B cell (primary cell): ENCODE results near the gene GPLD1. TPM values are rescaled to one million over a fixed set of nuclear protein-coding genes. Genes with fewer than 3 reads are reported as not detected.

ENCODE experiments used
- ATAC-seq: fragments of 200-7000 bp; cut with Tn5 transposase; one replicate; pipeline ENCODE4 v1.10.0; 2021; ENCODE audit warnings: low read depth, mild to moderate bottlenecking, moderate number of reproducible peaks, moderate library complexity
- CTCF ChIA-PET: fragments of 350-600 bp; sonication (Branson Sonifier 250); formaldehyde crosslinking; loops from one replicate; lab custom pipeline; 2021; ENCODE audit warnings: antibody characterized with exemption, inconsistent platforms; lab: Charles Lee
- POLR2A ChIA-PET: fragments of 350-600 bp; sonication (Branson Sonifier 250); formaldehyde crosslinking; loops from one replicate; lab custom pipeline; 2021; ENCODE audit warnings: antibody characterized with exemption; lab: Charles Lee
- DNase-seq: peaks from one replicate; pipeline ENCODE4 v3.0.0; 2013
- H2AFZ ChIP-seq: 2 replicates; pipeline ENCODE4 v1.6.1; 2012; ENCODE audit warnings: mild to moderate bottlenecking, low read depth, low read length; ENCODE audit not compliant: insufficient read depth, poor library complexity, severe bottlenecking
- H3K27ac ChIP-seq, 2 donors: 1 replicate in 1 of 2; 2 replicates in 1 of 2; pipeline ENCODE4 v1.5.1; 2012 to 2013; ENCODE audit warnings: low read length in 2 of 2, mild to moderate bottlenecking in 2 of 2, moderate library complexity in 1 of 2
- H3K27me3 ChIP-seq, 4 experiments: fragments of 200-600 bp in 1 of 4; sonication (generic) in 1 of 4; replicated peaks in 1 of 4; 1 replicate in 2 of 4; 2 replicates in 2 of 4; pipeline versions ENCODE4 v1.6.1 to v1.7.0; 2013 to 2016; ENCODE audit warnings: low read length in 3 of 4, mild to moderate bottlenecking in 2 of 4, mixed read lengths in 1 of 4, moderate library complexity in 1 of 4; ENCODE audit not compliant: insufficient read depth in 4 of 4, control insufficient read depth in 3 of 4; ENCODE audit errors: control extremely low read depth in 1 of 4
- H3K36me3 ChIP-seq, 2 experiments: replicated peaks in 1 of 2; 1 replicate in 1 of 2; 2 replicates in 1 of 2; pipeline versions ENCODE4 v1.6.1 to v1.7.1; 2013; ENCODE audit warnings: low read length in 1 of 2; ENCODE audit not compliant: insufficient read depth in 2 of 2, control insufficient read depth in 1 of 2; ENCODE audit errors: control extremely low read depth in 1 of 2, extremely low read depth in 1 of 2
- H3K4me1 ChIP-seq, 2 donors: fragments of 200-600 bp in 1 of 2; sonication (generic) in 1 of 2; 1 replicate in 1 of 2; 2 replicates in 1 of 2; pipeline versions ENCODE4 v1.5.1 to v1.6.1; 2013 to 2017; ENCODE audit warnings: low read length in 2 of 2; ENCODE audit not compliant: control insufficient read depth in 2 of 2, insufficient read depth in 2 of 2
- H3K4me2 ChIP-seq: replicated peaks from 2 replicates; pipeline ENCODE3; 2012; ENCODE audit warnings: mild to moderate bottlenecking, low read depth, low read length; ENCODE audit not compliant: poor library complexity, severe bottlenecking
- H3K4me3 ChIP-seq, 5 experiments: fragments of 200-600 bp in 1 of 5; sonication (generic) in 1 of 5; 1 replicate in 3 of 5; 2 replicates in 2 of 5; pipeline versions ENCODE4 v1.5.1 to v1.7.0; 2011 to 2016; ENCODE audit warnings: low read length in 4 of 5, mild to moderate bottlenecking in 4 of 5, low read depth in 2 of 5, control low read depth in 1 of 5, moderate library complexity in 1 of 5; ENCODE audit not compliant: insufficient read depth in 1 of 5; ENCODE audit errors: control extremely low read depth in 1 of 5, extremely low read depth in 1 of 5
- H3K79me2 ChIP-seq: fragments of 200-600 bp; sonication (generic); one replicate; pipeline ENCODE4 v1.6.0; 2016; ENCODE audit warnings: low read length; ENCODE audit not compliant: control insufficient read depth, insufficient read depth
- H3K9ac ChIP-seq: fragments of 200-600 bp; sonication (generic); 2 replicates; pipeline ENCODE4 v1.6.1; 2017; ENCODE audit warnings: mild to moderate bottlenecking, low read length, moderate library complexity
- H3K9me3 ChIP-seq, 3 donors: one replicate each; pipeline versions ENCODE4 v1.6.1 to v1.7.1; 2013; ENCODE audit warnings: low read length in 2 of 3; ENCODE audit not compliant: control insufficient read depth in 2 of 3, insufficient read depth in 1 of 3; ENCODE audit errors: control extremely low read depth in 1 of 3
- H4K20me1 ChIP-seq: 2 replicates; pipeline ENCODE4 v1.6.0; 2012; ENCODE audit warnings: mild to moderate bottlenecking, low read length; ENCODE audit not compliant: insufficient read depth, control insufficient read depth, poor library complexity, severe bottlenecking
- H3K27ac Mint-ChIP-seq: one replicate; pipeline ENCODE4 v1.8.0; 2021; ENCODE audit warnings: mixed read lengths
- H3K27me3 Mint-ChIP-seq: one replicate; pipeline ENCODE4 v1.8.0; 2021; ENCODE audit warnings: mixed read lengths
- H3K4me1 Mint-ChIP-seq: one replicate; pipeline ENCODE4 v1.8.0; 2021; ENCODE audit warnings: mixed read lengths
- H3K4me3 Mint-ChIP-seq: one replicate; pipeline ENCODE4 v1.8.0; 2021; ENCODE audit warnings: mixed read lengths
- H3K9me3 Mint-ChIP-seq: one replicate; pipeline ENCODE4 v1.8.0; 2022; ENCODE audit warnings: mixed read lengths; ENCODE audit not compliant: insufficient read depth
- CTCF ChIP-seq: fragments of 200-600 bp; IDR thresholded peaks from one replicate; pipeline ENCODE4 v1.8.0; 2022; ENCODE audit warnings: antibody characterized with exemption, mild to moderate bottlenecking
- EZH2 ChIP-seq: IDR thresholded peaks from 2 replicates; pipeline ENCODE4 v1.6.1; 2012; ENCODE audit warnings: borderline replicate concordance, low read depth, mild to moderate bottlenecking, moderate library complexity, low read length; ENCODE audit not compliant: insufficient read depth, poor library complexity, severe bottlenecking
- WGBS: methylation state at CpG from one replicate; pipeline ENCODE4 v1.1.5; 2013; ENCODE audit warnings: missing lambda C conversion rate; ENCODE audit not compliant: insufficient coverage; 5-methylcytosine and 5-hydroxymethylcytosine counted together
- intact Hi-C: fragments of 100-400 bp; cut with micrococcal nuclease; formaldehyde crosslinking; loops from one replicate; pipeline ENCODE4 v1.10.0; 2022
- polyA plus RNA-seq: library from polyadenylated mRNA; depleted of rRNA; stranded (reverse); fragments of >200 nt; gene quantifications from 2 replicates; pipeline ENCODE4 v1.2.3, GENCODE V29; 2012
- total RNA-seq, 2 donors: library from RNA; stranded (reverse); fragments of 120-200 nt in 1 of 2; gene quantifications; 1 replicate in 1 of 2; 2 replicates in 1 of 2; pipeline versions ENCODE4 v1.2.3 to v1.2.4, GENCODE V29; 2013 to 2022

Gene GPLD1
- total and polyA plus RNA-seq, 2 donors (not counting 1 experiment from before 2014, with no cell fraction given): 1.9 to 7.0 TPM

- ATAC-seq (no peak), DNase-seq (no peak)
- H3K27me3 ChIP-seq: peaks cover 0 to 4% (median 2%) of the 10 kb centered on the region in 4 experiments
- no peak overlapping the region for H3K4me3 ChIP-seq
- intact Hi-C loops: no loop called here
- Mint-ChIP-seq H3K27me3 (peaks cover 19% of the 10 kb centered on the region), H3K9me3 (no peaks in the 10 kb centered on the region), H3K4me3 (no peak overlapping the region), H3K4me1 (no peaks in the 10 kb centered on the region), H3K27ac (no peak overlapping the region)
- H3K4me2 ChIP-seq: no peak overlapping the region
- peaks cover 0 to 5% (median 0%) of the 10 kb centered on the region in 3 donors for H3K9me3 ChIP-seq
- H3K4me1 ChIP-seq: no peaks in the 10 kb centered on the region
- POLR2A ChIA-PET: no interaction called here
- no peaks in the 10 kb centered on the region for H3K79me2 ChIP-seq
- no peaks in the 10 kb centered on the region for H4K20me1 ChIP-seq
- no peak overlapping the region for H3K9ac ChIP-seq
- TF ChIP-seq CTCF (no peak), EZH2 (no peak)
- CTCF ChIA-PET: no interaction called here
- no CpG with 5 or more reads among the region's 2 CpGs for WGBS
- no peak overlapping the region for H2AFZ ChIP-seq
- no peaks in the 10 kb centered on the region for H3K36me3 ChIP-seq
- no peak overlapping the region for H3K27ac ChIP-seq
These were observed 98.2 kb downstream of the GPLD1 start for GRCh38 chr6:24391208-24391607.

GRCh38 chr6:24387818-24388217, 101.6 kb downstream of the GPLD1 start:
- Histone ChIP-seq H3K27me3 (peaks cover 0 to 4% (median 0%) of the 10 kb centered on the region in 4 experiments), H3K4me3 (no peak overlapping the region), H3K9me3 (no peaks in the 10 kb centered on the region), H3K9ac (no peak overlapping the region), H2AFZ (no peak overlapping the region), H3K4me2 (no peak overlapping the region), H3K36me3 (no peaks in the 10 kb centered on the region), H3K27ac (no peak overlapping the region), H3K4me1 (no peaks in the 10 kb centered on the region), H3K79me2 (no peaks in the 10 kb centered on the region), H4K20me1 (no peaks in the 10 kb centered on the region)
- intact Hi-C loops: no loop called here
- TF ChIP-seq EZH2: no peak
- no peak for TF ChIP-seq CTCF
- H3K4me1 Mint-ChIP-seq: no peaks in the 10 kb centered on the region
- no CpG with 5 or more reads among the region's 1 CpG for WGBS
- no peak overlapping the region for H3K27ac Mint-ChIP-seq
- no peaks in the 10 kb centered on the region for H3K9me3 Mint-ChIP-seq
- ChIA-PET CTCF (no interaction called here), POLR2A (no interaction called here)
- peaks cover 18% of the 10 kb centered on the region for H3K27me3 Mint-ChIP-seq
- H3K4me3 Mint-ChIP-seq: no peak overlapping the region
- DNase-seq: no peak
- ATAC-seq: no peak
